ENCODE measurements around the gene ETFRF1.

DNA sequence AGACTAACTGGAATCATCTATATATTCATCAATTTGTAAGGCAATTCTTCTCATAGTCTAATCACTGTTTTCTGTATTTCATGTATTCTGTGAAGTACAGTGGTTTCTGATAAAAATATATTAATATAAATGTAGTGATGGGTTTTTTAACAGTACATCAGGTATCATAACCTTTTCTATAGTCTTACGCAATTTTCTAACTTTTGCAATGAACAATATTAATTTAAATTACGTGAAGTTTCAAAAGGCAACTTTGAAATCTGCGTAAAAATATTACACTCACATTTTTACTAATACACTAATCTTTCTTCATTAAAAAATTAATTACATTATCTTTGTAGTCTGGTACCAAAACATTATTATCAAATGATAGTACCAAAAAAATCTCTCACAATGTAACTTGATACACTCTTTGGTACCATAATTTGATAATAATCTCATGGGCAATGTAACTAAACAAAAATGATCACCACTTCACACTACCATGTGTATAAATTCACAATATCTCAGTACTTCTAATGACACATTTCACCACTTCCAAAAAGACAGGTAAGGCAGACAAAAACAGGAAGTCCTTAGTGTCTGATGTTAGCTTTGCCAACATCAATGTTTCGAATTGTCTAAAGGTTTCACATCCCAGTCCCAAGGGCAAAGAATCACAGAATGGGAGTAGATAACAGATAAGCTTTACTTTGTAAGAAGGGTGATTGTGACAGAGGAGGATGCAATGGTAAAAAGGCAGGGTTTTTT, 8.8 kb upstream of the ETFRF1 start:
- TF ChIP-seq TAF1 (IDR thresholded peaks at IDR 0.05; ENCODE audit: low read depth, low read length): no peak
- TF ChIP-seq POLR2A (IDR thresholded peaks at IDR 0.05; ENCODE audit: low read depth, low read length): no peak
